ENCODE measurements around the gene KIAA1958. TPM values are rescaled to one million over a fixed set of nuclear protein-coding genes. Genes with fewer than 3 reads are reported as not detected.

The KIAA1958 gene
- total RNA-seq, 1 donor from 2014 or later: 8.6 TPM

Other genes with a start within 250 kb of the KIAA1958 start
- 44.9 TPM for gene PTBP3, start 153.2 kb upstream of the KIAA1958 start, total RNA-seq
- 21.4 TPM for gene HSDL2, start 106.7 kb upstream of the KIAA1958 start, total RNA-seq
- gene INIP, start 231.3 kb downstream of the KIAA1958 start, total RNA-seq: 27.3 TPM

Data from occipital lobe (tissue), 1 donor.